ENCODE measurements around the gene AMOT. TPM values are rescaled to one million over a fixed set of nuclear protein-coding genes. Genes with fewer than 3 reads are reported as not detected.

AMOT gene
- total RNA-seq, 1 experiment from 2014 or later, result 4.0 TPM

DNA sequence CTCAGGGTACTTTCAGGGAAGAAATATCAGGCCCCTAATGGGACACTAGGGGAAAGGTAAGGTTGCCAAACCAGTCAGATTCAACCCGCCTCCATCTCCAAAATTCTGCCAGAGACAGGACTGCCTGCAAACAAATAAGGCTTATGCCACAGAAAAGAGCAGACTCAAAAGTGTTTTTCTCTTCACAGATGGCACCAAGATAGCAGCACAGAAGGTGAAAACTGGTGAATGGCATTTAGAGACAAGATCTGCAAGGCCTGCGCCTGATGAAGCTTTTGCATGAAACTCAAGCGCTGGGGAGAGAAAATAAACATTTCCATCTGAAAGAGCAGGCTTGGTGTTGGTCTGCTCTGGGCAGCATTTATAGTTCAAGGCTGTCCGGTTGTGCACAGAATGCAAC, 27.9 kb downstream of the AMOT start:
- TF ChIP-seq, protein P1, sequence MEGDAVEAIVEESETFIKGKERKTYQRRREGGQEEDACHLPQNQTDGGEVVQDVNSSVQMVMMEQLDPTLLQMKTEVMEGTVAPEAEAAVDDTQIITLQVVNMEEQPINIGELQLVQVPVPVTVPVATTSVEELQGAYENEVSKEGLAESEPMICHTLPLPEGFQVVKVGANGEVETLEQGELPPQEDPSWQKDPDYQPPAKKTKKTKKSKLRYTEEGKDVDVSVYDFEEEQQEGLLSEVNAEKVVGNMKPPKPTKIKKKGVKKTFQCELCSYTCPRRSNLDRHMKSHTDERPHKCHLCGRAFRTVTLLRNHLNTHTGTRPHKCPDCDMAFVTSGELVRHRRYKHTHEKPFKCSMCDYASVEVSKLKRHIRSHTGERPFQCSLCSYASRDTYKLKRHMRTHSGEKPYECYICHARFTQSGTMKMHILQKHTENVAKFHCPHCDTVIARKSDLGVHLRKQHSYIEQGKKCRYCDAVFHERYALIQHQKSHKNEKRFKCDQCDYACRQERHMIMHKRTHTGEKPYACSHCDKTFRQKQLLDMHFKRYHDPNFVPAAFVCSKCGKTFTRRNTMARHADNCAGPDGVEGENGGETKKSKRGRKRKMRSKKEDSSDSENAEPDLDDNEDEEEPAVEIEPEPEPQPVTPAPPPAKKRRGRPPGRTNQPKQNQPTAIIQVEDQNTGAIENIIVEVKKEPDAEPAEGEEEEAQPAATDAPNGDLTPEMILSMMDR (IDR thresholded peaks at IDR 0.05), result no peak
- TF ChIP-seq TCF7L2 (IDR thresholded peaks at IDR 0.05; ENCODE audit: low read depth, low read length) (no peak), SIN3A (IDR thresholded peaks at IDR 0.05; ENCODE audit: borderline replicate concordance, insufficient read depth, low read depth, low read length) (no peak), POLR2AphosphoS5 (IDR thresholded peaks at IDR 0.05; ENCODE audit: low read depth, low read length) (no peak)
- TF ChIP-seq, protein P2, sequence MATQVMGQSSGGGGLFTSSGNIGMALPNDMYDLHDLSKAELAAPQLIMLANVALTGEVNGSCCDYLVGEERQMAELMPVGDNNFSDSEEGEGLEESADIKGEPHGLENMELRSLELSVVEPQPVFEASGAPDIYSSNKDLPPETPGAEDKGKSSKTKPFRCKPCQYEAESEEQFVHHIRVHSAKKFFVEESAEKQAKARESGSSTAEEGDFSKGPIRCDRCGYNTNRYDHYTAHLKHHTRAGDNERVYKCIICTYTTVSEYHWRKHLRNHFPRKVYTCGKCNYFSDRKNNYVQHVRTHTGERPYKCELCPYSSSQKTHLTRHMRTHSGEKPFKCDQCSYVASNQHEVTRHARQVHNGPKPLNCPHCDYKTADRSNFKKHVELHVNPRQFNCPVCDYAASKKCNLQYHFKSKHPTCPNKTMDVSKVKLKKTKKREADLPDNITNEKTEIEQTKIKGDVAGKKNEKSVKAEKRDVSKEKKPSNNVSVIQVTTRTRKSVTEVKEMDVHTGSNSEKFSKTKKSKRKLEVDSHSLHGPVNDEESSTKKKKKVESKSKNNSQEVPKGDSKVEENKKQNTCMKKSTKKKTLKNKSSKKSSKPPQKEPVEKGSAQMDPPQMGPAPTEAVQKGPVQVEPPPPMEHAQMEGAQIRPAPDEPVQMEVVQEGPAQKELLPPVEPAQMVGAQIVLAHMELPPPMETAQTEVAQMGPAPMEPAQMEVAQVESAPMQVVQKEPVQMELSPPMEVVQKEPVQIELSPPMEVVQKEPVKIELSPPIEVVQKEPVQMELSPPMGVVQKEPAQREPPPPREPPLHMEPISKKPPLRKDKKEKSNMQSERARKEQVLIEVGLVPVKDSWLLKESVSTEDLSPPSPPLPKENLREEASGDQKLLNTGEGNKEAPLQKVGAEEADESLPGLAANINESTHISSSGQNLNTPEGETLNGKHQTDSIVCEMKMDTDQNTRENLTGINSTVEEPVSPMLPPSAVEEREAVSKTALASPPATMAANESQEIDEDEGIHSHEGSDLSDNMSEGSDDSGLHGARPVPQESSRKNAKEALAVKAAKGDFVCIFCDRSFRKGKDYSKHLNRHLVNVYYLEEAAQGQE (IDR thresholded peaks at IDR 0.05; ENCODE audit: insufficient read depth in 1 of 2, low read depth in 2 of 2, low read length in 1 of 2), result no peak
- POLR2A ChIA-PET, result no interaction called here
- no TSS peak for BruUV-seq (replicated peaks)
- H3K27me3 ChIP-seq (ENCODE audit: control insufficient read depth, insufficient read depth, low read length), result no peaks in the 10 kb centered on the region
- no peak for ATAC-seq
- H3K9me3 ChIP-seq (ENCODE audit: control insufficient read depth, insufficient read depth, low read depth, low read length), result no peaks in the 10 kb centered on the region
- intact Hi-C loops (cut with micrococcal nuclease; ENCODE audit: unreplicated experiment), result no loop called here
- no peak overlapping the region for H3K27ac ChIP-seq (ENCODE audit: low read length)
- no peaks in the 10 kb centered on the region for H3K36me3 ChIP-seq (ENCODE audit: control insufficient read depth, insufficient read depth, low read length)
- CTCF ChIA-PET, result no interaction called here
- H3K4me1 ChIP-seq (ENCODE audit: control insufficient read depth, insufficient read depth, low read length), result no peaks in the 10 kb centered on the region
- H3K4me3 ChIP-seq (ENCODE audit: low read depth in 2 of 2, low read length in 2 of 2), result no peak overlapping the region
- no peak for DNase-seq (ENCODE audit: low read depth, low spot score)
- in situ Hi-C loops (cut with HindIII; ENCODE audit: low pct_unique_long_range_greater_than_20kb, low sequenced_read_pairs), result no loop called here

DNA sequence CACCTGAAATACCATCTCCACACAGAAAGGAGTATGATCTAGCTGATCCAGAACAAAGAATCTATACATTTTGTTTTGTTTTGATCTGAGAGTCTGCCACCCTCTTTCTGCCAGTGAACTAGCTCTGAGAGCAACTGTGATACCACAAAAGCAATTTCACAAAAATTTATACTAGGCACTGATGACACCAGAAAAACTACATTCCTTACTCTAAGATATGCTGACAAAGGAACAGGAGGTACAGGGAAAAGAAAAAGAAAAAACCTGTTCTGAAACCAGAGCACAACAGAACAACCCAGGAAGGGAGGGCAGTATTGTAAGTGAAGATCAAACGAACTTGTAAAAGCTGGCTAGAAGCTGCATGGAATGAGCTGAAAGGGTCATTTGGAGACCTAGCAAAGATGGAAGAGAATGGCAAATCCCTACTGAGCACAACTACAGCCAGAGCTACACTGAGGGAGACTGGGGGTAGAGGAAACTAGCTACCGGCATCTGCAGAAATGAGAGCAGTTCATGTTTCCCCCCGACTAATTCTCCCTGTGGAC, 31.9 kb downstream of the AMOT start:
- TF ChIP-seq, protein P1 (IDR thresholded peaks at IDR 0.05), result no peak
- TF ChIP-seq SIN3A (IDR thresholded peaks at IDR 0.05; ENCODE audit: borderline replicate concordance, insufficient read depth, low read depth, low read length) (no peak), POLR2AphosphoS5 (IDR thresholded peaks at IDR 0.05; ENCODE audit: low read depth, low read length) (no peak), TCF7L2 (IDR thresholded peaks at IDR 0.05; ENCODE audit: low read depth, low read length) (no peak)
- TF ChIP-seq, protein P2 (IDR thresholded peaks at IDR 0.05; ENCODE audit: insufficient read depth in 1 of 2, low read depth in 2 of 2, low read length in 1 of 2), result no peak
- intact Hi-C loops (cut with micrococcal nuclease; ENCODE audit: unreplicated experiment) (no loop called here), in situ Hi-C loops (cut with HindIII; ENCODE audit: low pct_unique_long_range_greater_than_20kb, low sequenced_read_pairs) (no loop called here)
- ChIA-PET POLR2A (no interaction called here), CTCF (no interaction called here)
- DNase-seq (ENCODE audit: low read depth, low spot score) (no peak), ATAC-seq (no peak)
- no peak overlapping the region for H3K4me3 ChIP-seq (ENCODE audit: low read depth in 2 of 2, low read length in 2 of 2)
- H3K27me3 ChIP-seq (ENCODE audit: control insufficient read depth, insufficient read depth, low read length), result no peaks in the 10 kb centered on the region
- no peaks in the 10 kb centered on the region for H3K9me3 ChIP-seq (ENCODE audit: control insufficient read depth, insufficient read depth, low read depth, low read length)
- H3K36me3 ChIP-seq (ENCODE audit: control insufficient read depth, insufficient read depth, low read length), result no peaks in the 10 kb centered on the region
- BruUV-seq (replicated peaks), result no TSS peak
- H3K27ac ChIP-seq (ENCODE audit: low read length), result no peak overlapping the region
- H3K4me1 ChIP-seq (ENCODE audit: control insufficient read depth, insufficient read depth, low read length), result no peaks in the 10 kb centered on the region

Data from Panc1 (cell line).